DOHH2 (cell line): ENCODE data around the gene CITED2.

ENCODE experiments used
- H3F3A ChIP-seq: fragments of 200-600 bp; sonication (generic), shearing (Covaris generic); 2 replicates; pipeline ENCODE4 v1.6.0; 2016; ENCODE audit warnings: antibody characterized with exemption, mild to moderate bottlenecking; ENCODE audit not compliant: control insufficient read depth, insufficient read depth
- H3K27ac ChIP-seq: fragments of 200-600 bp; sonication (generic); 2 replicates; pipeline ENCODE4 v1.5.1; 2014; ENCODE audit warnings: low read depth, mild to moderate bottlenecking, low read length, moderate library complexity
- H3K27me3 ChIP-seq: fragments of 200-600 bp; sonication (generic); 2 replicates; pipeline ENCODE4 v1.6.1; 2014; ENCODE audit warnings: mild to moderate bottlenecking, low read length, mixed read lengths; ENCODE audit not compliant: control insufficient read depth
- H3K36me3 ChIP-seq: fragments of 200-600 bp; sonication (generic); 2 replicates; pipeline ENCODE4 v1.6.1; 2014; ENCODE audit warnings: mild to moderate bottlenecking, low read length, moderate library complexity, mixed read lengths; ENCODE audit not compliant: control insufficient read depth
- H3K4me1 ChIP-seq: fragments of 200-600 bp; sonication (generic); 2 replicates; pipeline ENCODE4 v1.6.1; 2014; ENCODE audit warnings: mild to moderate bottlenecking, low read length, mixed read lengths; ENCODE audit not compliant: control insufficient read depth
- H3K4me2 ChIP-seq: fragments of 200-600 bp; sonication (generic); 2 replicates; pipeline ENCODE4 v1.6.0; 2014; ENCODE audit warnings: mild to moderate bottlenecking, low read length, moderate library complexity
- H3K4me3 ChIP-seq: fragments of 200-600 bp; sonication (generic); 2 replicates; pipeline ENCODE4 v1.5.1; 2014; ENCODE audit warnings: mild to moderate bottlenecking, low read length, mixed read lengths
- H3K79me2 ChIP-seq: fragments of 200-600 bp; sonication (generic); 2 replicates; pipeline ENCODE4 v1.6.1; 2014; ENCODE audit warnings: mild to moderate bottlenecking, low read length, mixed read lengths; ENCODE audit not compliant: control insufficient read depth
- H3K9me2 ChIP-seq: fragments of 200-600 bp; sonication (generic); replicated peaks from 2 replicates; pipeline ENCODE4 v1.6.1; 2014; ENCODE audit warnings: mild to moderate bottlenecking, low read length, mixed read lengths; ENCODE audit not compliant: control insufficient read depth
- H3K9me3 ChIP-seq: fragments of 200-600 bp; sonication (generic); 2 replicates; pipeline ENCODE4 v1.6.1; 2014; ENCODE audit warnings: antibody characterized with exemption, low read length, mixed read lengths; ENCODE audit not compliant: control insufficient read depth, insufficient read depth
- H4K20me1 ChIP-seq: fragments of 200-600 bp; sonication (generic); 2 replicates; pipeline ENCODE4 v1.6.0; 2014; ENCODE audit warnings: low read depth, mild to moderate bottlenecking, antibody characterized with exemption, low read length, moderate library complexity; ENCODE audit not compliant: control insufficient read depth, insufficient read depth
- CTCF ChIP-seq: fragments of 200-600 bp; sonication (generic); IDR thresholded peaks from one replicate; pipeline ENCODE4 v1.5.1; 2014; ENCODE audit warnings: antibody characterized with exemption, mild to moderate bottlenecking, low read depth, low read length; ENCODE audit not compliant: poor library complexity, severe bottlenecking
- EZH2phosphoT487 ChIP-seq: fragments of 200-600 bp; sonication (generic); IDR thresholded peaks from 2 replicates; pipeline ENCODE4 v1.6.1; 2017; ENCODE audit warnings: borderline replicate concordance, mild to moderate bottlenecking, antibody characterized with exemption, low read length, moderate library complexity, mixed read lengths

The CITED2 gene

GRCh38 chr6:139330306-139330705 is 44.1 kb downstream of the CITED2 start:
- 0 out of 2 replicates have a peak overlapping the region, but pooled peaks have one; percentile 2 for H3K4me2 ChIP-seq
- no peaks in the 10 kb centered on the region for H4K20me1 ChIP-seq
- peaks cover 4% of the 10 kb centered on the region; the same call in 1 of the 2 replicates for H3K36me3 ChIP-seq
- H3F3A ChIP-seq, result peaks cover 23% of the 10 kb centered on the region
- H3K79me2 ChIP-seq, result no peaks in the 10 kb centered on the region
- peaks cover 56% of the 10 kb centered on the region for H3K4me1 ChIP-seq
- TF ChIP-seq CTCF (no peak), EZH2phosphoT487 (no peak)
- no peaks in the 10 kb centered on the region for H3K27me3 ChIP-seq
- peak overlapping the region; percentile 22; the same call in 1 of the 2 replicates for H3K27ac ChIP-seq
- no peak overlapping the region; the same call in 1 of the 2 replicates for H3K4me3 ChIP-seq
- H3K9me3 ChIP-seq, result no peaks in the 10 kb centered on the region
- no peaks in the 10 kb centered on the region for H3K9me2 ChIP-seq

- H3K9me2 ChIP-seq, result no peaks in the 10 kb centered on the region
- H4K20me1 ChIP-seq, result no peaks in the 10 kb centered on the region
- H3K36me3 ChIP-seq, result peaks cover 4% of the 10 kb centered on the region; the same call in 1 of the 2 replicates
- peak overlapping the region; percentile 22; the same call in 1 of the 2 replicates for H3K27ac ChIP-seq
- TF ChIP-seq CTCF (no peak), EZH2phosphoT487 (no peak)
- H3K4me2 ChIP-seq, result no peak overlapping the region
- H3K79me2 ChIP-seq, result no peaks in the 10 kb centered on the region
- H3K4me3 ChIP-seq, result no peak overlapping the region
- H3F3A ChIP-seq, result peaks cover 32% of the 10 kb centered on the region
- H3K4me1 ChIP-seq, result peaks cover 59% of the 10 kb centered on the region
- no peaks in the 10 kb centered on the region for H3K27me3 ChIP-seq
- H3K9me3 ChIP-seq, result no peaks in the 10 kb centered on the region
Observed at GRCh38 chr6:139329224-139329623, 45.2 kb downstream of the CITED2 start.

DNA sequence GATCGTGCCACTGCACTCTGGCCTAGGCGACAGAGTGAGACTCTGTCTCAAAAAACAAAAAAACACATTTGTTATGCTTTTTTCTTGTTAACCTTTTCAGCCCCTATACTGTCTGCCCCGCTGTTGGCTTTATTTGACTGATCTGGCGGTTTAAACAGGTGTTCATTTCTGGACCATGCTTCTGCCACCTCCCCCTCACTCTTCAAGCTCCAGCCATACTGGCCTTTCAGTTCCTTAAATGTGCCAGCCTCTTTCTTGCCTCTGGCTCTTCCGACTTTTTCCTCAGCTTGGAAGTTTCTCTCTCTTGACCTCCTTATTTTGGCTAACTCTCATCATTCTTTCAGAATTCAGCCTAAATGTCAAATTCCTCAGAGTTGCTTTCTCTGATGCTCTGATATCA is 47.4 kb downstream of the CITED2 start:
- Histone ChIP-seq H3K4me3 (peak overlapping the region; percentile 56), H3K9me3 (no peaks in the 10 kb centered on the region), H3K9me2 (no peaks in the 10 kb centered on the region), H3K4me1 (peaks cover 80% of the 10 kb centered on the region), H3K79me2 (peaks cover 9% of the 10 kb centered on the region), H3K27me3 (no peaks in the 10 kb centered on the region), H3K36me3 (peaks cover 4% of the 10 kb centered on the region; the same call in 1 of the 2 replicates), H4K20me1 (no peaks in the 10 kb centered on the region), H3F3A (peaks cover 36% of the 10 kb centered on the region), H3K27ac (peak overlapping the region; percentile 98), H3K4me2 (peak overlapping the region; percentile 75)
- TF ChIP-seq CTCF (no peak), EZH2phosphoT487 (no peak)
